ENCODE data around the gene CALHM1.

The CALHM1 gene

GRCh38 chr10:103490986-103491314, 32.2 kb upstream of the CALHM1 start:
- in situ Hi-C loops (cut with MboI; ENCODE audit: low sequenced_read_pairs) = loop anchor here (25.0 kb wide), 1 partner anchor 579 kb away; the partner anchor contains the start of gene CNNM2

- in situ Hi-C loops (cut with MboI; ENCODE audit: low sequenced_read_pairs) = loop anchor here (25.0 kb wide), 1 partner anchor 575 kb away; the partner anchor contains the start of gene CNNM2
Observed at GRCh38 chr10:103487410-103487708, 28.7 kb upstream of the CALHM1 start.

- in situ Hi-C loops (cut with MboI; ENCODE audit: low sequenced_read_pairs) = loop anchor here (25.0 kb wide), 1 partner anchor 575 kb away; the partner anchor contains the start of gene CNNM2
Observed at GRCh38 chr10:103486635-103487409, 28.1 kb upstream of the CALHM1 start.

GRCh38 chr10:103481974-103482531, 23.4 kb upstream of the CALHM1 start:
- in situ Hi-C loops (cut with MboI; ENCODE audit: low sequenced_read_pairs) = loop anchor here (5.0 to 25.0 kb wide), 2 partner anchors 65 to 570 kb away; partner anchors contain the start of gene CNNM2

- in situ Hi-C loops (cut with MboI; ENCODE audit: low sequenced_read_pairs) = loop anchor here (5.0 to 25.0 kb wide), 2 partner anchors 63 to 568 kb away; partner anchors contain the start of gene CNNM2
Observed at GRCh38 chr10:103480521-103480920, 21.8 kb upstream of the CALHM1 start.

- in situ Hi-C loops (cut with MboI; ENCODE audit: low sequenced_read_pairs) = loop anchor here (25.0 kb wide), 1 partner anchor 567 kb away; the partner anchor contains the start of gene CNNM2
Observed at GRCh38 chr10:103479135-103479534, 20.4 kb upstream of the CALHM1 start, which contains the start of gene CALHM3. CALHM3 (minus strand) TSS chr10:103479240; CDS start chr10:103479032, 208 bp downstream.

- in situ Hi-C loops (cut with MboI; ENCODE audit: low sequenced_read_pairs) = loop anchor here (25.0 kb wide), 1 partner anchor 566 kb away; the partner anchor contains the start of gene CNNM2
Observed at GRCh38 chr10:103478671-103479070, 20.0 kb upstream of the CALHM1 start.

GRCh38 chr10:103476046-103476768, 17.5 kb upstream of the CALHM1 start:
- in situ Hi-C loops (cut with MboI; ENCODE audit: low sequenced_read_pairs) = loop anchor here (25.0 kb wide), 1 partner anchor 564 kb away; the partner anchor contains the start of gene CNNM2

GRCh38 chr10:103475437-103475836, 16.7 kb upstream of the CALHM1 start:
- in situ Hi-C loops (cut with MboI; ENCODE audit: low sequenced_read_pairs) = loop anchor here (25.0 kb wide), 1 partner anchor 563 kb away; the partner anchor contains the start of gene CNNM2

GRCh38 chr10:103474077-103474476, 15.4 kb upstream of the CALHM1 start:
- in situ Hi-C loops (cut with MboI; ENCODE audit: low sequenced_read_pairs) = no loop called here

GRCh38 chr10:103473261-103473671, 14.6 kb upstream of the CALHM1 start:
- in situ Hi-C loops (cut with MboI; ENCODE audit: low sequenced_read_pairs) = no loop called here

- in situ Hi-C loops (cut with MboI; ENCODE audit: low sequenced_read_pairs) = no loop called here
Observed at GRCh38 chr10:103472005-103472404, 13.3 kb upstream of the CALHM1 start.

- in situ Hi-C loops (cut with MboI; ENCODE audit: low sequenced_read_pairs) = no loop called here
Observed at GRCh38 chr10:103470761-103471653, 12.3 kb upstream of the CALHM1 start.

- in situ Hi-C loops (cut with MboI; ENCODE audit: low sequenced_read_pairs) = no loop called here
Observed at GRCh38 chr10:103469201-103469600, 10.5 kb upstream of the CALHM1 start.

GRCh38 chr10:103467406-103467805, 8.7 kb upstream of the CALHM1 start:
- in situ Hi-C loops (cut with MboI; ENCODE audit: low sequenced_read_pairs) = no loop called here

GRCh38 chr10:103466734-103467133, 8.0 kb upstream of the CALHM1 start:
- in situ Hi-C loops (cut with MboI; ENCODE audit: low sequenced_read_pairs) = no loop called here

GRCh38 chr10:103465411-103466179, 6.9 kb upstream of the CALHM1 start:
- in situ Hi-C loops (cut with MboI; ENCODE audit: low sequenced_read_pairs) = no loop called here

- in situ Hi-C loops (cut with MboI; ENCODE audit: low sequenced_read_pairs) = no loop called here
Observed at GRCh38 chr10:103463499-103463898, 4.8 kb upstream of the CALHM1 start.

- in situ Hi-C loops (cut with MboI; ENCODE audit: low sequenced_read_pairs) = no loop called here
Observed at GRCh38 chr10:103459615-103460014, 915 bp upstream of the CALHM1 start.

Data from HL-60/S4 (cell line).